NCI-H524 treated with DMSO at 0.1 percent for 48 hours (cell line): ENCODE measurements around the gene TP53AIP1.

Source experiments
- DNase-seq: peaks from one replicate; lab custom pipeline; 2025; lab: John Stamatoyannopoulos, UW

The TP53AIP1 gene, protein sequence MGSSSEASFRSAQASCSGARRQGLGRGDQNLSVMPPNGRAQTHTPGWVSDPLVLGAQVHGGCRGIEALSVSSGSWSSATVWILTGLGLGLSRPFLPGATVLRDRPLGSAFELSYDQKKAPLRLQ

DNA sequence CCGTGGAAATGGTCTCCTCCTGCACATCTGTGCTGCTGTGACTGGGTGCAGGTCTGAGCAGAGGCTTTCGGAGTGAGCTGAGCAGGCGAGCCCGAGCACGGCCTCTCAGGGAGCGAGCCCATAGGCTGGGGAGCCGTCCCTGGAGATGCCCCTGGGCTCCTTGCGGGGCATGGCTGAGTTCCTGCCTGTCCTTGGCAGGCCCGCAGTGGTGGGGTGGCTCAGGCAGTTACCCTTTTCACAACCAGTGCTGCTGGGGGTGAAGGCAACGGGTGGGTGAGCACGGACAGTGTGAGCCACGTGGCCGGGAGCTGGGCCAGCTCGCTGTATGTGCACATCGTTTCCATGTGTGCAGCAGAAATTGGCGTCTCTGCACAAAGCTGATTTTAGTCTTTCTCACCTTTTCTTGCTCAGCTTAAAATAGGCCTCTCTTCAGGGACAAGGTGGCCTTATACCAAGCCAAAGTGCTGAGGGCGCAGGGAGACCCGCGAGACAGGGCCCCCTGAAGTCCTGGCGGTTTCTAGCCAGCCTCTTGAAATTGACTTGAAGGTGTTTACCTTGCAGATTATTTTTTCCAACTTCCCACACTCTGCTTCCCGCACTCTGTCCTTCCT, at the start of gene TP53AIP1:
Gene TP53AIP1, minus strand, starts transcription at position 55 of the 611 bp plus-strand sequence. CDS start 5,053 bp downstream, outside the sequence.
- DNase-seq = no peak

DNA sequence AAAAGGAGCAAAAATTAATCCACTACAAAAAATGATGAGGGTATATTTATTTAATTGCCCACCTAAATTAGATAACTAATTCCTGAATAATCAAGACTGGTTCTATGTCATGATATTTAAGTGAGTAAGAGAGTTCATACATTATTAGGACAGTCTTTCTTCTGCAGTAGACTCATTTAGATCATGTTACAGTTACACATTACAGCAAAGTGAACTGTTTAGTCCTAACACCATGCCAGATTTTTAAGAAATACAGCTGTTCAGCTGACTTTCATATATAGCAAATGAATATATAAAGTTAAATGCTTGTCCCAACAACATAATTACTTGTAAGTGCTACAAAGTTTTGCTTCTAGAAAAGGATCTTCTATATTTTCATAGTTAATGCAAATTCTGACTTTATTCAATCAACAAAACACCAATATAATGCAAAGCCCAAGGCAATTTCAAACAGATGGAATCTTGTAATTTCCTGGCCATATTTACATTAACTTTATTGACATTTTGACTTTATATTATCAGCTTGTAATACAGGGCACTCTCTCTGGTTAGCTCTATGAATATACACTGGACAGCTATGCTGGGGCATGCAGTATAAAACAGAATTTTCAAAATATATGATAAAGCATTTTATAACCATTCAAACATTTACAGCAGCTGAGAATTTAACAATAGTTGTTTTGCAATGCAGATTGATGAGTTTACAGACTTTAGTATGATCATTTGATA, 45.7 kb upstream of the TP53AIP1 start:
- no peak for DNase-seq

DNA sequence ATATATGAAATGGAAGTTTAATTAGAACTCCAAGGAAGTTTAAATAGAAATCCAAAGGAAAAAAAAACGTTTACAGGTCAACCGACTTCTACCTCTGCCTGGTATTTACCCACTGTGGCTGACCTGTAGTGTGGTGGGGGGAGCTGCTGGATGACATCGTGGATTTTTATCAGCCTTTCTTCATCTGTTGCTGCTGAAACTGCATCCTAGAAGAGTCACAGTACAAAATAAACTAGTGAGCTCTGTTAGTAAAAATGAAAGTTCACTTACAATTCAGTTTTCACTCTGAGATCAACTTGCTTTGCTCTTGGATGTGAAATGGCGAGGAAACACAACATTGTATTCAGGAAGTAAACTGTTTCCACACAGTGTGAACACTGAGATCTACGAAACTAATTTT, 43.2 kb upstream of the TP53AIP1 start:
- no peak for DNase-seq

DNA sequence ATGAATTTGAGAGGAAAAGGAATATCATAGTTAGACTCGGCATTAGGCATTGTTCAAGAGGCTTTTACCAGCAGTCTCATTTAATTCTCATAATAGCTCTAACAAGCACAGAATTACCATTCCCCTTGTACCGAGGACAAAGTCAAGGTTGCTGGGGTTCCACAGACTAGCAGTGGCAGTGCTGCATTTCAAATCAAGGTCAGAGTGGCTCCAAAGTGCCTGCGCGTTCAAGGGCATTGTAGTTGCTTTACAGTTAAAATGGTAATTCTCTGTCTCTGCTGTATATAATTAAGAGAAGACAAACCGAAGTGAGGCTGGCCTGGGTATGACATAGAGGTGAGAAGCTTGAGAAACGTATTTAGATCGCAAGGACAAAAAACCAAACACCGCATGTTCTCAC, 40.4 kb upstream of the TP53AIP1 start:
- DNase-seq = no peak

DNA sequence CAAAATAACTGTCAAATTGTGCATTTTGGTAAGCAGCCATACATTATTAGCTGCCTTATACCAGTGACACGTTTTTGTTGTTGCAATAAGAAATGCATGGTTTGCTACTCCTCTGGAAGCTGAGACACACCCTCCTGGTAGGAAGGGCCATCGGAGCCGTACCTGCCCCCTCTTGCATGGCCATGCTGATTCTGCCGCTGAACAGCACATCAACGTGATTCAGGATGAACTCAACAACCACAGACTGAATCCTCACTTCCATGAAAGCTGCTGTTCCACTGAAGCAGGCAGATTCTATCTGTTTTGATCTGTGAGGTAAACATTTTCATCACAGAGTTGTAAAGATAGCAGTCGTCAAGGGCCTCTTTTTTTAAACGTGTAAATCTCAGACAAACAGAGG, 38.6 kb upstream of the TP53AIP1 start:
- DNase-seq = no peak

DNA sequence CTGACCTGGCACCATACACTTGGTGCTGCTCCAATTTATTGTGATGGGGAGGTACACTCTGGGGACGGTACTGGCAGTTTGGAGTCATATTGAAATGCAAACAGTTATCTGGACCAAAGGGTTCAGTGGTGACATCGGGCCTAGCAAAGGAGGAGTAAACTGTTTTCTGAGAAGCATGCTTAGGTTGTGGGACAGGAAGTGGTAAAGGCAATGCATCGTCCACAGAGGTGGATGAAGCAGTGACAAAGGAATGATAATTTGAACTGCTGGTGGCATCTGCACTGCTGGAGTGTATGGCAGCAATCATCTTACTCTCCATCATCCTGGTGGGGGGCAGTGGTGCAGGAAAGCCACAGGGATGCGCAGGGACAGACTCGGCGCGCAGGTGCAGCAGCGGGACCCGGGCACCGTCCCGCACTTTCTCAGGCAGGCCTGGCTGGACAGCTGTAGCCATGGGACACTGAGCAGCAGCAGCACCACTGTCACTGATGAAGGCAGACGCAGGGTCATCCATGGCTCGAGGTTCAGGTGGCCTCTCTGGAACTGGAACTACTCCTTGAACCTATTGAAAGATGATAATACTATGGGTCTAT, 28.0 kb upstream of the TP53AIP1 start:
- DNase-seq = no peak

DNA sequence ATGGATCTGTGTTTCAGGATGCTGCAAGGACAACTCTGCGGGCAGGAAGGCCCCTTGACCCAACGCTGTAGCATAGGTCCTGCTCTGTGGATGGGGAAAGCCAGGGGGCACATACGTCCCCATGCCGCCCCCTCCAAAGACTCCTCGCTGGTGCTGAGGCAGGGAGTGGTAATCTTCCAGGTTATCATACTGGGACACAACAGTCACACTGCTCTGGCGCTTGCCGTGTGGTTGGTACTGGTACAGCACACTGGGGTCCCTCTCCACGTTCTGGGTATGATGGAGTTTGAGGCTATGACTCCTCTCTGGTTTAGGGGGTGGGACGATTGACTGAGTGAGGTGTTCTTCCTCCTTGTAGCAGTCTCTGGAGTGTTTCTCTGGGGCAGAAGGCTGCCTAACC, 26.2 kb upstream of the TP53AIP1 start:
- DNase-seq = no peak

DNA sequence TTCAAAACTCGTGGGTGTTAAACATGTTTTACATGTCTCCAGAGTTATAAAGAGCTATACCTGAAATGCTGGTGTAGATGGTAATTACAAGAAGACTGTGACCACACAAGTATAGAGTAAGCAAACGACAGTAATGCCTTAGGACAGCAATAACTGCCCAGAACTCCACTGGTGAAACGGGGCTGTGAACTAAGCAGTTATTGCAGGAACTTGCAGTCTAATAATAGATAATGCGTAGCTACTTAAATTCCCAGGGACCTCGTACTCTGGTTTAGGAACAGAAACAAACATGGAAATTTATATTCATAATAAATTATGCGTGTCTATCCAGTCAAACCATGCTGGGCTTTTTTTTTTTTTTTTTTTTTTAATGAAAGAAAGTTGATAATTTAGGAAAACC, 24.9 kb upstream of the TP53AIP1 start:
- DNase-seq = no peak

DNA sequence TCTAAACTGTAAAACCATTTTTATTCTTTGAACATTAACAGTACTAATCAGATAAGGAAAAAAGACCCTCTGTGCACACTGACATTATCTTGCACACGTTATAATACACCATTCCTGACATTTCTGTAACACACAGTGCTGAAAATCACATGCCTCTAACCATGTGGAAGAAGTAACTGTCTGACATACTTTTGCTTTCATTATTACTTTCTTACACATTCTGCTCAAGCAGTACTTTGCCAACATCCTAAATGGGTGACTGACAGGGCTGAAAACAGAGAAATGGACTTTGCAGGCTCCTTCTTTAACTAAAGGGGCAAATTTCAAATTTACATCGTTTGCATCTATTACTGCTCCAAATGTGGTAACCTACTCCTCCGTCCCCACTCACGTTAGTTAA, 22.8 kb upstream of the TP53AIP1 start:
- no peak for DNase-seq

DNA sequence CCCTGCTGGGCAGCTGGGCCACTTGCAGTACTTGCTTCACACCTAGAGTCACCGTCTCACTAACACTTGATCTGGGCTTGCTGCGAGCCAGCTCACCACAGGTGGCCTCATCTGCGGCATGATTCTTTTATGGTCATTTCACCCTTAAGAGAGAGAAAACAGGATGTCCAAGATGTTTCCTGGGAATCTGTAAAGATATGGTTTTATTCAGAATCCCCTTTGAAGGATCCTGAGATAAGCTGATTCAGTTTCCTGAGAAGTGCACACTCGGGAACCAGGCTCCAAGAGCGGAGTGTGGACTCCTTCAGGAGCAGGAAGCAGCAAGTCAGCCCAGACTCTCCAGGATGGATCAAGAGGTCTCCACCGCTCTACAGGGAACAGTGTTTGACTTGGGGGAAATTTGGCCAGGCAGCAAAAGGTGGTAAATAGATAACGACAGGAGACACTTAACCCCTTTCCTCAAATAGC, 21.8 kb upstream of the TP53AIP1 start:
- DNase-seq = peak; percentile 87

DNA sequence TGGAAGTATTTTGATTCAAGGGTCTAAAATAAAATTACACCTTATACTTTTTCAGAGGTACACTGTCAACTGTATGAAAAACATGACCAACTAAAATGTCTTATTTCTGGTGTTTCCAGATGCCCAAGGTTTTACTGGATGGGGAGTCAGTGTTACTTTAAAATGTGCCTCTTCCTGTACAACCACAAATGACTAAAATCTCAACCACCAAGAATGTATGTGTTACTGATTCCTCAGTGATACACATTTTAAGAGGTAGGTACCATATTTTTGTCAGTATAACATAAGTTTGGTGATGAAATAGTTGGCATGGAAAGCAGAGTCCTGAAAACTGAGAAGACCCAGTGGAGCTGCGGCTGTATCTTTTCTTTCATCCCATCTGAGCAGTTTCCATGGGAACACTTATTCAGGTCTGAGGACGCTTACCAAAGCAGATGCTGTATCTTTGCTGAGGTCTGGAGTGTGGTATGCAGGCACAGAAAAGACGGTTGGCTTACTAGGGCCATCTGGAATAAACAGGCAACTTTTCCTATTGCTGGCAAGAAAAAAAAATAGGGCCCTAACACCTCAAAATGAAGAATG, 21.2 kb upstream of the TP53AIP1 start:
- DNase-seq = peak; percentile 87

DNA sequence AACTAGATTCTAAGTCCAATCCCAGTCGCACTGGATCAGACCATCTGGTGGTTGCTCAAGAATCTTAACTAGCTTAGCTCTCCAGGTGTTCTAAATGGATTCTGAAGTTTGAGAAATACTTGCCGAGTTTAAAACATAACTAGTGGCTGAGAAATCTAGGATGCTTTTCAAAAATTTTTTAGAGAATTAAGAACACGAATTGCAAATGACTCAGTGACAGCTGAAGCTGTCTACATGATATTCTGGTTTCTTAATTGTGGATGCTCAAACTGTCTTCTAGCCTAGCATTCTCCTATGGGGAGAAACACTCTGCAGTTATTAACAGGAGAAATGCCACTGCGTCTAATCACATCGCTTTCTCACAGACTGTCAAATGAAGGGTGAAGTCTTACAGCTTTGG, 20.2 kb upstream of the TP53AIP1 start:
- DNase-seq = peak; percentile 90

DNA sequence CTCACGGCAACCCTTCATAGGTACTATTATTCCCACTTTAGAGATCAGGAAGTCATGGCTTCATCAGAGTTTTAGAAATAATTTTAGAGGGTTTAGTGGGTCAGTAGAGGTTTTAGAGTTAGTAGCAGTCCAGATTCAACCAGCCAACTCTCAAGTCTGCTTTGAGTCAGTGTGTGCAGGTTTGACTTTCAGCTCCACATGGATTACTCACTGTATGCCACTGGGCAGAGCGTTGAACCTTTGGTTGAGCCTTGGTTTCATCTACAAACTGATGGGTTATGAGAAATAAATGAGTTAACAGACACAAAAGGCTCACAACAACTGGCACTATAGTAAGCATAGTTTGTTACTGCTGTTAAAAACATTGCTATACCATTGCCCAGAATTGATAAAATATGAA, 19.0 kb upstream of the TP53AIP1 start:
- DNase-seq = no peak

DNA sequence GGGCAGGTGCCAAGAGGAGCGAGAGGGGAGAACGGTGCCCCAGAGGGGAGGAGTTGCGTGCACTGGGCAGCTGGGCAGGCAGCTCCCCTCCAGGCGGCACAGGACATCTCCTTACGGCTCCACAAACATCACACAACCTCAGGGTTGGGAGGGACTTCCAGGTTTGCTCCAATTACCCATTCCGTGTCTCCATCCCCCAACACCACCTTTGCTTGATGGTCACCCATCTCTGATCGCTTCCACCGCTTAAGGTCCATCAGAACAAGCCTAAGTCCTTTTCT, 14.5 kb upstream of the TP53AIP1 start:
- no peak for DNase-seq

DNA sequence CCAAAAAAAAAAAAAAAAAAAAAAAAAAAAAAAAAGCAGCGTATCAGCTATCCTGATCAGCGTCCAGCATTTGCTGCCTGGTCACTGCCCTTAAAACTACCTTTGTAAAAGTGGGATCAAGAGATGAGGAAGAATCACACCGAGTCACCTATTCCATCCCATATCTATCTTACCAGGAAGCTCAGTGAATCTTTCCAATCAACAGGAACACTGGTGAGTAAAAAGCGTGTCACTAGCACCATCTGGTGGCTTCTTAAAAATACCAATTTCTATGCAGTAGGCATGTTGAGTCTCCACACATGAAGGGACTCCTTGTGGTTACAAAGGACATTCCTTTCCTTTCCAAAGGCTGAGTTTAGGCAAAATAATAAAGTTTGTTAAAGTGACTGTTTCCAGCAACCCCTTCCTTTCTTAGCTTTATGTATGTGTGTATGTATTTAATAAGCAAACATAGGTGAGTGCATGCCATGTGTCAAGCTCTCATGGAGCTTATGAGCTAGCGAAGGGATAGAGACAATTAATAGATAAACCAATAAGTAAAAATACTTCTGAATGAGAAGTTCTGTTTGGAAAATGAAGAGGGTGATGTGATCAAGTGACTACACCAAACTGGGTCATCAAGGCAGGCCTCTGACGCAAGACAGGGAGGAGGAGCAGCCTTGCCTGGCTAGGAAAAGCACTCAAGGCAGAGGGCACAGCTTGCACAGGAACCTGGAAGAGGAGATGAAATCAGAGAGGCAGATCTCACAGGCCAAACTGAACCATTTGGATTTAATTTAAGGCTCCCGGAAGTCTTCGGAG, 13.9 kb upstream of the TP53AIP1 start:
- DNase-seq = no peak

DNA sequence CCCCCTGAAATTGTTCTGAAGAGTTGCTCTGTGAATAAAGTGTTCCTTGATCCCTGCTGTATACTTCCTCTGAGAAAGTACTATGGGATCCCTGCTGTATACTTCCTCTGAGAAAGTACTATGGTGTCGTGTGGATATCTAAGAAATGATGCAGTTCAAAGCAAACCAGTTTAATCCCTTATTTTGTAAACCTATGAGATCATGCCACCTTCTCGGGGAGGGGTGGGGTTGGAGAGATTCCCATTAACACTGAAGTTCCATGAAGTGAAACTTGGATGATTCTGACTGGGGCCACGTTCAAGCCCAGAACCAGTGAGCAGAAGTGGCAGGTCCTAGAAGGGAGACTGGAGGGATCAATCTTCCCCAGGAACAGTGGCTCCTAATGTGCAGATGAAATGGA, 13.0 kb upstream of the TP53AIP1 start:
- DNase-seq = no peak

DNA sequence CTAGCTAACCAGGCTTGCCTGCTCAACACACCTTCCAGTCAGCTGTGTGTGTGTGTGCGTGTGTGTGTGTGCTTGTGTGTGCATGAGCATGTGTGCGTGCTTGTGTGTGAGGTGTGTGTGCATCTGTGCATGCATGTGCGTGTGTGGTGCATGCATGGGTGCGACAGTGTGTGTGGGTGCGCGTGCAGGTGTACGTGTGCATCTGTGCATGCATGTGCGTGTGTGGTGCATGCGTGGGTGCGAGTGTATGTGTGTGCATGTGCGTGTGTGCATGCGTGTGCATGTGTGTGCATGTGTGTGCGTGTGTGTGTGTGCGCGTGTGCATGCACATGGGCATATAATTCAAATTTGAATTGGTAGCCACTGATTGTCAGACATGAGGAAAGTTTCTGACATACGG, 10.5 kb upstream of the TP53AIP1 start:
- no peak for DNase-seq

DNA sequence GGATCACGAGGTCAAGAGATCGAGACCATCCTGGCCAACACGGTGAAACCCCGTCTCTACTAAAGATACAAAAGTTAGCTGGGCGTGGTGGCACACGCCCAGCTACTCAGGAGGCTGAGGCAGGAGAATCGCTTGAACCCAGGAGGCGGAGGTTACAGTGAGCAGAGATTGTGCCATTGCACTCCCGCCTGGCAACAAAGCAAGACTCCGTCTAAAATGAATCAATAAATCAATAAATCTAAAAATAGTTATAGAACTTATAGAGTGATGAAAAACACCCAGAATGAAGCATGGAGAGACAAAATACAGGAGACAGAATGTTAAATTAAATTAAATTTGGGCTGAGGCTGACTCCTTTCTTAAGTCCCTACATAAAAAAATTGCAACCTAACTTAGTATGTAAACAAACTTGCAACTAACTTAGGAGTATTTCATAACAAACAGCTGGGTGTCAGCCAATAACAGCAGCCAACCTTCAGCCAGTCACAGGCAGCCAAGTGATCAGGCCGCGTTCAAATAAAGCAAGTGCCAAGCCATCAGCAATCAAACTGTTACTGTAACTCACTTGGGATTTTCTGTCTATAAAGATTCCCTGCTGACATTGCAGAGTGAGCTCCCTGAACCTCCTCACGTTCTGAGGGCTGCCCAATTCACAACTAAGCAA, 7.3 kb upstream of the TP53AIP1 start:
- no peak for DNase-seq

DNA sequence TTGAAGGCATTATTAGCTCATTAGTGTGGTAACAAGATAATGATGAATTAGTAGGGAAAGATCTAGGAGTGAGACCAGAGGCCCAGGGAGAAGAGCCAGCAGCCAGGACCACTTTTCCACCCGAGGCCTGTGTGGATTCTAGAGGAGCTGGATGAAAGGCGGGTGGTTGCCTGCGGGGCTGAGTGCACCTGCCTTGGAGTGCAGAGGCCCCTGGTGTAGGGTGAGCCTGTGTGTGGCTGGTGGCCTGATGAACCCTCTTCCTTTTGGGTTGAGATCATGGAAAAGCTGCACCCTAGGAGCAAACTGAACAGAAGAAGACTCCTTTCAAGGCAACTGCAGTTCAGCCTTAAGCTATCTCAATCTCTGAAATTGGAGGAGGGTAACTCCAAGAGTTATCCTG, 5.9 kb upstream of the TP53AIP1 start:
- no peak for DNase-seq

DNA sequence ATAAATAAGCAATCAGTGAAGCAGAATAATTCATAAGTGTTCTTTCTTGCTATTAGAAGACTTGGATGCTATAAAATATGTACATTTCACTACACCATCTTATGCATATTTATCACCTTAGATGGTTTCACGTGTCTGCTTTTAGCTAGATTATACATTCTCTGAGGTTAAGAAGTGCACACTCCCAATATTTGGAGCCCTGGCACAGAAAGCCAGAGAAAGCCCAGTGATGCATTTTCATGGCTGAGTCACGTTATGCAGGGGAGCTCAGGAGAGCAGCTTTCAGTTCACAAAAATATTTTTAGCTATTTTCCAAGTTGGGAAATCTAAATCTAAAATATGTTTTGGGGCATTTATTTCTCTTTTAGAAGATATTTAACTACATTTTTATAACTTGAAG, 5.1 kb upstream of the TP53AIP1 start:
- no peak for DNase-seq

DNA sequence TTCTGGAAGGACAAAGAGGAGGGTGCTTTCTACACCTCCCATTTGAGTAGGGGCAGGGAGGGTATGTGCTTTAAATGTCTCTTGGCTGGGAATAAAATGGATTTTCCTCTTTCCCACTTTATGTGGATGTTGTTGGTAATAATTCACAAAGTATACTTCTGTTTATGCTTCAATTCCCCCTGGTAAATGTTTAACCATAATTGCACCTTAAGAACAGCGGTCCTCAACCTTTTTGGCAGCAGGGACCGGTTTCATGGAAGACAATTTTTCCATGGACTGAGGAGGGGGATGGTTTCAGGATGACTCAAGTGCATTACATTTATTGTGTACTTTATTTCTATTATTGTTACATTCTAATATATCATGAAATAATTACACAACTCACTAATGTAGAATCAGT, 4.0 kb upstream of the TP53AIP1 start:
- DNase-seq = no peak
